Nephron progenitor cell (in vitro differentiated cells): ENCODE data around the gene DVL2.
A peak's percentile ranks its signal among the peaks of the same experiment; 100 is the strongest.

ENCODE experiments used
- DNase-seq: peaks from one replicate; pipeline ENCODE4 v3.0.0; 2021
- H3K27ac Mint-ChIP-seq: 2 replicates; pipeline ENCODE4 v1.8.0; 2021; ENCODE audit warnings: mild to moderate bottlenecking, moderate library complexity, mixed read lengths
- H3K27me3 Mint-ChIP-seq: 2 replicates; pipeline ENCODE4 v1.8.0; 2021; ENCODE audit warnings: mild to moderate bottlenecking, low read depth, mixed read lengths; ENCODE audit not compliant: poor library complexity
- H3K36me3 Mint-ChIP-seq: 2 replicates; pipeline ENCODE4 v1.8.0; 2021; ENCODE audit warnings: low read depth, mixed read lengths
- H3K4me1 Mint-ChIP-seq: 2 replicates; pipeline ENCODE4 v1.8.0; 2021; ENCODE audit warnings: mixed read lengths
- H3K4me3 Mint-ChIP-seq: 2 replicates; pipeline ENCODE4 v1.8.0; 2021; ENCODE audit warnings: mild to moderate bottlenecking, moderate library complexity, mixed read lengths
- H3K9me3 Mint-ChIP-seq: 2 replicates; pipeline ENCODE4 v1.8.0; 2021; ENCODE audit warnings: mild to moderate bottlenecking, moderate library complexity, mixed read lengths
- CTCF ChIP-seq: fragments of 200-600 bp; sonication (generic); IDR thresholded peaks from 2 replicates; pipeline ENCODE4 v1.5.0; 2021; ENCODE audit warnings: antibody characterized with exemption

Gene DVL2

GRCh38 chr17:7213895-7214299, 20.4 kb downstream of the DVL2 start:
- H3K9me3 Mint-ChIP-seq, result no peaks in the 10 kb centered on the region
- peaks cover 90% of the 10 kb centered on the region for H3K4me1 Mint-ChIP-seq
- peak; percentile 94 for DNase-seq
- peak overlapping the region; percentile 83 for H3K4me3 Mint-ChIP-seq
- H3K36me3 Mint-ChIP-seq, result peaks cover 6% of the 10 kb centered on the region
- H3K27me3 Mint-ChIP-seq, result no peaks in the 10 kb centered on the region
- TF ChIP-seq CTCF, result peak; percentile 81
- peak overlapping the region; percentile 99 for H3K27ac Mint-ChIP-seq

- no peak for DNase-seq
- H3K36me3 Mint-ChIP-seq, result peaks cover 6% of the 10 kb centered on the region
These were observed 22.6 kb downstream of the DVL2 start for GRCh38 chr17:7211491-7212273.

GRCh38 chr17:7208754-7209460, 25.4 kb downstream of the DVL2 start:
- H3K27ac Mint-ChIP-seq, result peak overlapping the region; percentile 89
- peaks cover 92% of the 10 kb centered on the region for H3K4me1 Mint-ChIP-seq
- H3K27me3 Mint-ChIP-seq, result no peaks in the 10 kb centered on the region
- H3K4me3 Mint-ChIP-seq, result peak overlapping the region; percentile 79
- TF ChIP-seq CTCF, result no peak
- no peak for DNase-seq
- H3K36me3 Mint-ChIP-seq, result peaks cover 8% of the 10 kb centered on the region
- H3K9me3 Mint-ChIP-seq, result no peaks in the 10 kb centered on the region

More at GRCh38 chr17:7211491-7212273, 22.6 kb downstream of the DVL2 start:
- peaks cover 90% of the 10 kb centered on the region for H3K4me1 Mint-ChIP-seq
- TF ChIP-seq CTCF, result no peak
- H3K27ac Mint-ChIP-seq, result peak overlapping the region; percentile 72
- no peaks in the 10 kb centered on the region for H3K9me3 Mint-ChIP-seq
- peak overlapping the region; percentile 83 for H3K4me3 Mint-ChIP-seq
- no peaks in the 10 kb centered on the region for H3K27me3 Mint-ChIP-seq

GRCh38 chr17:7208027-7208571, 26.2 kb downstream of the DVL2 start:
- Mint-ChIP-seq H3K27me3 (no peaks in the 10 kb centered on the region), H3K9me3 (no peaks in the 10 kb centered on the region), H3K4me3 (peak overlapping the region; percentile 79), H3K4me1 (peaks cover 87% of the 10 kb centered on the region), H3K36me3 (peaks cover 10% of the 10 kb centered on the region), H3K27ac (peak overlapping the region; percentile 89)
- DNase-seq, result peak; percentile 57
- TF ChIP-seq CTCF, result no peak

- Mint-ChIP-seq H3K27me3 (no peaks in the 10 kb centered on the region), H3K9me3 (no peaks in the 10 kb centered on the region), H3K4me1 (peaks cover 83% of the 10 kb centered on the region), H3K4me3 (peak overlapping the region; percentile 79), H3K36me3 (peaks cover 18% of the 10 kb centered on the region), H3K27ac (peak overlapping the region; percentile 97)
- TF ChIP-seq CTCF, result no peak
- DNase-seq, result no peak
These were observed 27.0 kb downstream of the DVL2 start for GRCh38 chr17:7207120-7208001.
